ENCODE data around the gene NEK6. TPM values are rescaled to one million over a fixed set of nuclear protein-coding genes. Genes with fewer than 3 reads are reported as not detected.

The NEK6 gene
- total RNA-seq, 4 donors from 2014 or later, result 14.1 to 21.9 (median 15.1) TPM

DNA sequence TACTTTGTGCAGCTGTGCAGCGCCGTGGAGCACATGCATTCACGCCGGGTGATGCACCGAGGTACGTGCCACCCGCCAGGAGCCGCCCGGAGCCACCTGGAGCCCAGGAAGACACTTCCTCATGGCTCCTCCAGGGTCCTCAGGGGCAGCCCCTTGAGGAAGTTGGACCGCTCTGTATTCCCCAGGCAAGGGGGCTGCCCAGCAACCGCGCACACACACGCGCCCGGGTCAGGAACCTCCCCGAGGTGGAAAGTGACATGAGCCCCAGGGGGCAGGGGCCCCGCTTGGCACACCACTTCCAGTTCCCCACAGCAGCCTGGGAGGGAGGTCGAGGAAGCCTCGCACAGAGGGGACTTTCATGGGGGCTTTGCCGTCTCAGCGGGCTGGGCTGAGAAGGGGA lies 68.6 kb downstream of the NEK6 start:
- peaks cover 5 to 94% (median 78%) of the 10 kb centered on the region in 4 donors for H3K36me3 ChIP-seq
- no peak overlapping the region for H3K27ac ChIP-seq (replicated peaks in 1 of 4)
- H3K27me3 ChIP-seq, result no peaks in the 10 kb centered on the region
- H3K4me1 ChIP-seq, result no peaks in the 10 kb centered on the region
- no peak for TF ChIP-seq POLR2AphosphoS5 (IDR thresholded peaks at IDR 0.05)
- TF ChIP-seq, protein P1, sequence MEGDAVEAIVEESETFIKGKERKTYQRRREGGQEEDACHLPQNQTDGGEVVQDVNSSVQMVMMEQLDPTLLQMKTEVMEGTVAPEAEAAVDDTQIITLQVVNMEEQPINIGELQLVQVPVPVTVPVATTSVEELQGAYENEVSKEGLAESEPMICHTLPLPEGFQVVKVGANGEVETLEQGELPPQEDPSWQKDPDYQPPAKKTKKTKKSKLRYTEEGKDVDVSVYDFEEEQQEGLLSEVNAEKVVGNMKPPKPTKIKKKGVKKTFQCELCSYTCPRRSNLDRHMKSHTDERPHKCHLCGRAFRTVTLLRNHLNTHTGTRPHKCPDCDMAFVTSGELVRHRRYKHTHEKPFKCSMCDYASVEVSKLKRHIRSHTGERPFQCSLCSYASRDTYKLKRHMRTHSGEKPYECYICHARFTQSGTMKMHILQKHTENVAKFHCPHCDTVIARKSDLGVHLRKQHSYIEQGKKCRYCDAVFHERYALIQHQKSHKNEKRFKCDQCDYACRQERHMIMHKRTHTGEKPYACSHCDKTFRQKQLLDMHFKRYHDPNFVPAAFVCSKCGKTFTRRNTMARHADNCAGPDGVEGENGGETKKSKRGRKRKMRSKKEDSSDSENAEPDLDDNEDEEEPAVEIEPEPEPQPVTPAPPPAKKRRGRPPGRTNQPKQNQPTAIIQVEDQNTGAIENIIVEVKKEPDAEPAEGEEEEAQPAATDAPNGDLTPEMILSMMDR (IDR thresholded peaks at IDR 0.05), result no peak
- TF ChIP-seq POLR2A (IDR thresholded peaks at IDR 0.05; ENCODE audit: low read depth), result no peak
- no peak for TF ChIP-seq EP300 (IDR thresholded peaks at IDR 0.05)
- H3K4me3 ChIP-seq, result no peak overlapping the region
- H3K9me3 ChIP-seq, result no peaks in the 10 kb centered on the region
- WGBS, result 90% methylated on average over 21 of the region's 21 CpGs
- DNase-seq (ENCODE audit: extremely low spot score), result no peak
- intact Hi-C loops (cut with DNase I), result no loop called here

GRCh38 chr9:124327491-124327890 lies 69.7 kb downstream of the NEK6 start:
- intact Hi-C loops (cut with DNase I), result no loop called here
- no peak for DNase-seq (ENCODE audit: extremely low spot score)
- H3K4me3 ChIP-seq, result no peak overlapping the region
- H3K36me3 ChIP-seq, result peaks cover 2 to 94% (median 75%) of the 10 kb centered on the region in 4 donors
- WGBS, result 93% methylated on average over 5 of the region's 9 CpGs
- H3K4me1 ChIP-seq, result no peaks in the 10 kb centered on the region
- no peak for TF ChIP-seq EP300 (IDR thresholded peaks at IDR 0.05)
- TF ChIP-seq POLR2A (IDR thresholded peaks at IDR 0.05; ENCODE audit: low read depth), result no peak
- TF ChIP-seq POLR2AphosphoS5 (IDR thresholded peaks at IDR 0.05), result no peak
- TF ChIP-seq, protein P1 (IDR thresholded peaks at IDR 0.05), result no peak
- no peaks in the 10 kb centered on the region for H3K27me3 ChIP-seq
- no peak overlapping the region for H3K27ac ChIP-seq (replicated peaks in 1 of 4)
- H3K9me3 ChIP-seq, result no peaks in the 10 kb centered on the region

GRCh38 chr9:124328285-124328684 lies 70.5 kb downstream of the NEK6 start:
- intact Hi-C loops (cut with DNase I), result no loop called here
- peaks cover 0 to 94% (median 78%) of the 10 kb centered on the region in 4 donors for H3K36me3 ChIP-seq
- H3K9me3 ChIP-seq, result no peaks in the 10 kb centered on the region
- H3K27me3 ChIP-seq, result no peaks in the 10 kb centered on the region
- WGBS, result 91% methylated on average over 11 of the region's 12 CpGs
- H3K27ac ChIP-seq (replicated peaks in 1 of 4), result no peak overlapping the region
- no peak for DNase-seq (ENCODE audit: extremely low spot score)
- TF ChIP-seq POLR2A (IDR thresholded peaks at IDR 0.05; ENCODE audit: low read depth), result no peak
- no peak for TF ChIP-seq POLR2AphosphoS5 (IDR thresholded peaks at IDR 0.05)
- no peak for TF ChIP-seq EP300 (IDR thresholded peaks at IDR 0.05)
- TF ChIP-seq, protein P1 (IDR thresholded peaks at IDR 0.05), result no peak
- H3K4me1 ChIP-seq, result no peaks in the 10 kb centered on the region
- H3K4me3 ChIP-seq, result no peak overlapping the region

GRCh38 chr9:124329206-124329792 lies 71.5 kb downstream of the NEK6 start:
- intact Hi-C loops (cut with DNase I), result no loop called here
- Histone ChIP-seq H3K4me1 (no peaks in the 10 kb centered on the region), H3K36me3 (peaks cover 0 to 87% (median 75%) of the 10 kb centered on the region in 4 donors), H3K9me3 (no peaks in the 10 kb centered on the region), H3K27ac (replicated peaks in 1 of 4) (no peak overlapping the region), H3K4me3 (no peak overlapping the region), H3K27me3 (no peaks in the 10 kb centered on the region)
- 90% methylated on average over 18 of the region's 19 CpGs for WGBS
- TF ChIP-seq POLR2A (IDR thresholded peaks at IDR 0.05; ENCODE audit: low read depth) (no peak), POLR2AphosphoS5 (IDR thresholded peaks at IDR 0.05) (no peak), EP300 (IDR thresholded peaks at IDR 0.05) (no peak)
- TF ChIP-seq, protein P1 (IDR thresholded peaks at IDR 0.05), result no peak
- DNase-seq (ENCODE audit: extremely low spot score), result no peak

Measured in esophagus muscularis mucosa (tissue), 4 donors.